Astrocyte of the cerebellum (primary cell): ENCODE data around the gene FAM221B.

Experiments used
- DNase-seq: peaks from one replicate; pipeline ENCODE4 v3.0.0-alpha.2; 2011; ENCODE audit warnings: low read depth
- H3K4me3 ChIP-seq: 2 replicates; pipeline ENCODE4 v1.5.1; 2011; ENCODE audit warnings: mild to moderate bottlenecking, low read depth, low read length, moderate library complexity
- CTCF ChIP-seq: IDR thresholded peaks from 2 replicates; pipeline ENCODE4 v1.5.1; 2012; ENCODE audit warnings: low read length, low read depth, moderate library complexity, mild to moderate bottlenecking; ENCODE audit errors: missing control alignments
- in situ Hi-C: cut with HindIII; loops from 2 replicates; pipeline ENCODE4 v1.10.0; 2017; ENCODE audit warnings: low sequenced_read_pairs

Gene FAM221B

GRCh38 chr9:35778496-35778895 is 50.0 kb downstream of the FAM221B start:
- no peak for TF ChIP-seq CTCF
- no peak overlapping the region for H3K4me3 ChIP-seq
- DNase-seq, result no peak
- in situ Hi-C loops, result no loop called here

GRCh38 chr9:35776018-35776417 is 52.5 kb downstream of the FAM221B start:
- in situ Hi-C loops, result no loop called here
- DNase-seq, result no peak
- no peak for TF ChIP-seq CTCF
- H3K4me3 ChIP-seq, result no peak overlapping the region

GRCh38 chr9:35774907-35775635 is 53.5 kb downstream of the FAM221B start:
- no peak for TF ChIP-seq CTCF
- in situ Hi-C loops, result loop anchor here (25.0 kb wide), 1 partner anchor 112 kb away; no protein-coding TSS in a partner anchor

DNA sequence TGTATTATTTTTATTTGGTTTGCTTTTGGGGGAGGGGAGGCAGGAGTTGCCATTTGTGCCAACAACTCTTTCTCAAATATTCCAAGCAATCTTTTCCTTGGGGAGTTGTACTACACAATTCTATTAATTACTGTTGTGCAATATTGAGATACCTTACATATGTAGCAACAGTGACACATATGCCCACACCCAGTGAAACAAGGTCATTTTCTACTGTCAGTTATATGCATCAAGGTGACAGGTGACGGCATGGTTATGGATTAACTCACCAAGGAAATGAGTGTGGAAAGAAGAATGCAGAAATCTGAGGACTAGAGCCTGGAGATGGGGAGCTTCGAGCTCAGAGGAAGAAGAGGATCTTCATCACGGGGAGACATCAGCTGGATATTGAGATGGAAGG is 56.6 kb downstream of the FAM221B start:
- in situ Hi-C loops, result loop anchor here (25.0 kb wide), 1 partner anchor 115 kb away; no protein-coding TSS in a partner anchor
- TF ChIP-seq CTCF, result no peak
- H3K4me3 ChIP-seq, result no peak overlapping the region
- no peak for DNase-seq

More at GRCh38 chr9:35774907-35775635, 53.5 kb downstream of the FAM221B start:
- DNase-seq, result no peak
- no peak overlapping the region for H3K4me3 ChIP-seq

DNA sequence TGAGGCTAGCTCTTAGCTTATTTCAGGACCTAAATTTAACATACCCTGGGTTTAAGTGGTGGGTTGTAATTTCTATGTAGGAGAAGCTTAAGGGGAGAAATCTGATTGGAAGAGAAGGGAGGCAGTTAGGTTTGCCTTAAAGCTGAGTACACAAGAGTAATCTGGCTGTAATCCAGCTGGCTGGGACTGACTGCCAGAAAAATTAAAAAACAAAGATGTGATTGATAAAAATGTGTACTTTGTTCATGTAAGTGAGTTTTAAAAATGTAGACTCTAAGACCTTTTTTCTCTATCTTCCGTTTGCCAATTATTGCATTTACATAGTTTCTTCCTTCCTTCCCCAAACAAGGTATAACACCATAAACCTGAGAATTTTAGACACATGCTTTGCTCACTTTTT is 57.0 kb downstream of the FAM221B start:
- TF ChIP-seq CTCF, result no peak
- H3K4me3 ChIP-seq, result no peak overlapping the region
- in situ Hi-C loops, result loop anchor here (25.0 kb wide), 1 partner anchor 116 kb away; no protein-coding TSS in a partner anchor
- no peak for DNase-seq

DNA sequence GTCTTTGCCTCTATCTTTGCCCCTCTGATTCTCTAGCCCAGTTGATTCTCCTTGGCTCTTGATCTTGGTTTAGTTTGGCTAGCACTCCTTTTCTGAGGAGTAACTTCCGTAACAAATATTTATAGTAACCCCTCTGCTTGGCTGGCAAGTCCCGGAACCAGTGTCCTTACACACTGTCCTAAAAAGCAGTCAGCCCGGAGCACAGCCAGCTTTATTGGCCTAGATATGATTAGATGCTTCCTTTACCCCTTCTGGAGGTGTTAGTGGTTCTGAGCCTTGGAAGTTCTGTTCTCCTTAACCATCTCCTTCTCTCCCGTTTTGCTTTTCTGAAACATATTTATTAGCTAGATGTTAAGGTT is 57.5 kb downstream of the FAM221B start:
- no peak for DNase-seq
- TF ChIP-seq CTCF, result no peak
- in situ Hi-C loops, result loop anchor here (25.0 kb wide), 1 partner anchor 116 kb away; no protein-coding TSS in a partner anchor
- H3K4me3 ChIP-seq, result no peak overlapping the region
